GM19099 (cell line): Measurements from ENCODE around the gene TF.

Experiments
- POLR2A ChIP-seq: IDR thresholded peaks from 3 replicates; pipeline ENCODE4 v1.6.1; 2011; ENCODE audit warnings: low read depth; ENCODE audit not compliant: insufficient read length; ENCODE audit errors: extremely low read depth

The TF gene

GRCh38 chr3:133756716-133757694 is 10.8 kb downstream of the TF start:
- no peak for TF ChIP-seq POLR2A

- no peak for TF ChIP-seq POLR2A
Measured at GRCh38 chr3:133757701-133758567, 11.7 kb downstream of the TF start.

GRCh38 chr3:133758568-133758928 is 12.4 kb downstream of the TF start:
- TF ChIP-seq POLR2A: no peak

- no peak for TF ChIP-seq POLR2A
Measured at GRCh38 chr3:133758964-133759739, 13.0 kb downstream of the TF start.

GRCh38 chr3:133759740-133760305 is 13.6 kb downstream of the TF start:
- no peak for TF ChIP-seq POLR2A

GRCh38 chr3:133760916-133761315 is 14.7 kb downstream of the TF start:
- TF ChIP-seq POLR2A: no peak

GRCh38 chr3:133761605-133762484 is 15.7 kb downstream of the TF start:
- TF ChIP-seq POLR2A: no peak

- no peak for TF ChIP-seq POLR2A
Measured at GRCh38 chr3:133762539-133762938, 16.3 kb downstream of the TF start.

GRCh38 chr3:133763797-133764683 is 17.8 kb downstream of the TF start:
- no peak for TF ChIP-seq POLR2A

GRCh38 chr3:133765256-133765655 is 19.1 kb downstream of the TF start:
- no peak for TF ChIP-seq POLR2A

GRCh38 chr3:133767607-133768006 is 21.4 kb downstream of the TF start:
- no peak for TF ChIP-seq POLR2A

GRCh38 chr3:133769536-133769935 is 23.3 kb downstream of the TF start:
- TF ChIP-seq POLR2A: no peak

GRCh38 chr3:133773732-133774131 is 27.5 kb downstream of the TF start:
- TF ChIP-seq POLR2A: no peak
